MM.1S (cell line): ENCODE results near the gene EPB41L2.

ENCODE experiments used
- EZH2 ChIP-seq: fragments of 300-600 bp; sonication (generic); optimal IDR thresholded peaks from 2 replicates; pipeline ENCODE3; 2017; ENCODE audit warnings: low read depth, mild to moderate bottlenecking, antibody characterized with exemption, low read length, mixed read lengths
- EZH2phosphoT487 ChIP-seq: fragments of 300-600 bp; sonication (generic); IDR thresholded peaks from 2 replicates; pipeline ENCODE4 v1.6.1; 2018; ENCODE audit warnings: antibody characterized with exemption, low read length
- TF ChIP-seq, protein P1 (sequence below): fragments of 300-600 bp; sonication (generic); IDR thresholded peaks from 2 replicates; pipeline ENCODE4 v1.5.1; 2016; ENCODE audit warnings: antibody characterized with exemption, low read length, mixed read lengths

DNA sequence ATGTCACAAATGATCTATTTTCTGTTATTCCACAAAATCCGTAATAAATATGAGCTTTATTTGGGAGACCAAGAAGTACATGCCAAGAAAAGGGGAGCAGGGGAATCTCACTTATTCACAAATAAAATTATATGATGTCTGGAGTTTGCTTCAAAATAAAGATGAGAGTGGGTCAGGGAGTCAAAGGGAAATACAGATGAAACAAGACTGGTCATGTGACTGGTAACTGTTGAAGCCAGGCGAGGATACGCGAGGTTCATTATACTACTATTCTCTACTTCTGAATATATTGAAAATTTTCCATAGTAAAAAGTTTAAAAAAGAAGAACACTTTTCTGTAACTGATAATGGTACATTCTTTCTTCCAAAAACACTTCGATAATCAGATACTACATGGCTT is 14.6 kb downstream of the EPB41L2 start:
- TF ChIP-seq, protein P1, sequence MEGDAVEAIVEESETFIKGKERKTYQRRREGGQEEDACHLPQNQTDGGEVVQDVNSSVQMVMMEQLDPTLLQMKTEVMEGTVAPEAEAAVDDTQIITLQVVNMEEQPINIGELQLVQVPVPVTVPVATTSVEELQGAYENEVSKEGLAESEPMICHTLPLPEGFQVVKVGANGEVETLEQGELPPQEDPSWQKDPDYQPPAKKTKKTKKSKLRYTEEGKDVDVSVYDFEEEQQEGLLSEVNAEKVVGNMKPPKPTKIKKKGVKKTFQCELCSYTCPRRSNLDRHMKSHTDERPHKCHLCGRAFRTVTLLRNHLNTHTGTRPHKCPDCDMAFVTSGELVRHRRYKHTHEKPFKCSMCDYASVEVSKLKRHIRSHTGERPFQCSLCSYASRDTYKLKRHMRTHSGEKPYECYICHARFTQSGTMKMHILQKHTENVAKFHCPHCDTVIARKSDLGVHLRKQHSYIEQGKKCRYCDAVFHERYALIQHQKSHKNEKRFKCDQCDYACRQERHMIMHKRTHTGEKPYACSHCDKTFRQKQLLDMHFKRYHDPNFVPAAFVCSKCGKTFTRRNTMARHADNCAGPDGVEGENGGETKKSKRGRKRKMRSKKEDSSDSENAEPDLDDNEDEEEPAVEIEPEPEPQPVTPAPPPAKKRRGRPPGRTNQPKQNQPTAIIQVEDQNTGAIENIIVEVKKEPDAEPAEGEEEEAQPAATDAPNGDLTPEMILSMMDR: no peak
- TF ChIP-seq EZH2phosphoT487: no peak
- no peak for TF ChIP-seq EZH2
